ENCODE results near the gene MATN1. TPM values are rescaled to one million over a fixed set of nuclear protein-coding genes. Genes with fewer than 3 reads are reported as not detected.

MATN1 gene
- polyA plus RNA-seq, 5 donors, result 0.30 to 0.97 (median 0.49) TPM

- no peak for DNase-seq
These were observed 39.7 kb downstream of the MATN1 start for GRCh38 chr1:30683699-30684098.

- DNase-seq, result no peak
These were observed 40.7 kb downstream of the MATN1 start for GRCh38 chr1:30682396-30683275.

DNA sequence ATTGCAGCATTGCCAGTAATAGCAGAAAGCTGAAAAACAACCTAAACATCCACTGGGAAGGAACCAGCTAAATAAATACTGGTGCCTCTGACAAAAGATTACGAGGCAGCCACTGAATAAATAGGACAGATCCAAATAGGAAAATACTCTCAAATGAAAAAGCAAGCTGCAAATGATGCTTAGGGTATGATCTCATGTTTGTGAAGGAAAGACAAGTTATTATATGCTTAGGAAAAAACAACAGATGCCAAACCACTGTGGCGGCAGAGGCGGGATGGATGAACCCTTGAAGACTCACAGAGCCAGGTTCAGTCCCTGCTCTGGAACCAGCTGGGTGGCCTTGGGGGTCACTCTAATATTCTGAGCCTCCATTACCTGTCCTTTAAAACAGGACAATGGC lies 41.6 kb downstream of the MATN1 start:
- no peak for DNase-seq

- DNase-seq, result no peak
These were observed 42.5 kb downstream of the MATN1 start for GRCh38 chr1:30680879-30681278.

GRCh38 chr1:30680429-30680828 lies 43.0 kb downstream of the MATN1 start:
- no peak for DNase-seq

- DNase-seq, result no peak
These were observed 43.4 kb downstream of the MATN1 start for GRCh38 chr1:30679976-30680305.

DNA sequence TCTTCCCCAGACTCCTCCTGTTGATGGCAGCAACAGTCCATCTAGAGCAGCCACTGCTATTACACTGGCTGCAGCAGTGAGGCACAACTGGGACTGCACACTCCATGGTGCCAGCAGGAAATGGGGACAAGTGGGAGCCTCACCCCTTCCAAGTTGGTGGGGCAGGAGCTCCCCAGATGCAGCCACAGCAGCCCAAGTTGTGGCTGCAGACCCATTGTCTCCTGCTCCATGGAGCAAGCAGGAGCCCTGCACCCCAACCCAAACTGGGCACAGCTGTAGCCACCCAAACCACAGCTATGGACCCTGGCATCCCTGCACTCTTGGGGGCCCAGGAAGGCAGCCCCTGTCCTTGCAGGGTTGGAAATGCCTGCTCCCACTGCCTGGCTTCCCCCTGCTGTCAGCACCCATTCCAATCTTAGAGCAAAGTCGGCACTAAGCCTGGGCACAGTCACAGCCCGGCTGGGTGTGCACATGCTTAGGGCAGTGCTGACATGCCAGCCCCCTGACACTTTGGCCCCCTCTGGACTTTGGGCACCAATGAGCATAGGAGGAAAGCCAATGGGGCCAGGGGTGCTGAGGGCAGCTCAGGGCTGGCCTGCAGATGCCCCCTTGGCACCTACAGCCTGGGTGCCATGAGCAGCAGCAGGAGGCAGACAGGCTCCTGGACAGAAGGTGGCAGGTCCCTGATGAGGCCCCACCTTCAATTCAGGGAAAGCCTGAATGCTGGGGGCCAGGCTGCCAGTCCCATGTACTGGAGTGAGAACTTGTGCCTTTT lies 44.0 kb downstream of the MATN1 start:
- DNase-seq, result no peak

DNA sequence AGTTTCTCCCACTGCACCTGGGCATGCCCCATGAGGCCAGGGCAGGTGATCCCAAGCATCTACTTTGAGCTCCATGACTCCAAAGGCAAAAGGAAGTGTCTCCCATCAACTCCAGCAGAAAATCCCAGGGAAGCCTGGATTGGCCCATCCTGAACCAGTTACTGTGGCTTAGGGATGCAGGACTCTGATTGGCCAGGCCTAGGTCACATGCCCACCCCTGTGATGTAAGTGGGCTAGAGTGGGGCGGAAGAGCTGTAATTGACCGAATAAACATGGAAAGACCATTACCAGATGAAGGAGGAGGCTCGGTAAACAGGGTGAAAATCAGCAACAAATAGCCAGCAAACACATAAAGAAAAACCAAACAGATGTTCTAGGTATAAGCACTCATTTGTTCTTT lies 45.2 kb downstream of the MATN1 start:
- no peak for DNase-seq

DNA sequence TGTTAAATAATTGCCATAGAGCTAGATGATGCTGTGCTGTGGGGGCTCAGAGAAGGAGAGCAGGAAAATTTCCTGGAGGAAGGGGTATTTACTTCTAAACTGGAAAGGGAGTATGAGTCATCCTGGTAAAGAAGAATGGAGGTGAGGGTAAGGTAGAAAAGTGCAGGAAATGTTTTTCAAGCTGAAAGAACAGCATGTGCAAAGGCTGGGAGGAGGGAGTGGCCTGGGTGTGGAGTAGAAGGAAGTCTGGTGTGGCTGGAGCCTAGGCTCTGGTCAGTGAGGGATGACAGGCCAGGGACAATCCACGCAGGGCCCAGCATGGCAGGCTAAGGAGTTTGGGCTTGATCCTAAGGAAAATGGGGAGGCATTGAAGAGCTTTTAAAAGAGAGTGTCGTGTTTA lies 45.9 kb downstream of the MATN1 start:
- no peak for DNase-seq

- no peak for DNase-seq
These were observed 47.6 kb downstream of the MATN1 start for GRCh38 chr1:30675761-30676160.

GRCh38 chr1:30675289-30675688 lies 48.1 kb downstream of the MATN1 start:
- no peak for DNase-seq

GRCh38 chr1:30673395-30673794 lies 50.0 kb downstream of the MATN1 start:
- DNase-seq, result no peak

DNA sequence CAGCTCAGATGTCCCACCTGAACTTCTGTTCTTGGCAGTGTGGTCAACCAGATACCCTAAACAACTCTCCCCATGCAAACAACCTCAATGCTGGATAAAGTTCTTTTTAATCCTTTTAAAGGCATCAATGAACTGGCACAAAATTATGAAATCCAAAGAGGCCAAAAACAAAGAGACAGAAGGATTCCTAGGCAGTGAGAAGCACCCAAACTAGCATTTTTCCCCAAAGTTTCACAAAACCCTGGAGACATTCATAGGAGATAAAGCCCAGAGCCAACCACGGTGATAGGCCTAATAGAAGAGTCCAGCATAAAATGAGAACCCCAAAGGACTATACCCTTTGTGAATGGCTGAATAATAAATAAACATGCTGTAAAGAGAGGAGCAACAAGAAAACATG lies 50.7 kb downstream of the MATN1 start:
- DNase-seq, result no peak

DNA sequence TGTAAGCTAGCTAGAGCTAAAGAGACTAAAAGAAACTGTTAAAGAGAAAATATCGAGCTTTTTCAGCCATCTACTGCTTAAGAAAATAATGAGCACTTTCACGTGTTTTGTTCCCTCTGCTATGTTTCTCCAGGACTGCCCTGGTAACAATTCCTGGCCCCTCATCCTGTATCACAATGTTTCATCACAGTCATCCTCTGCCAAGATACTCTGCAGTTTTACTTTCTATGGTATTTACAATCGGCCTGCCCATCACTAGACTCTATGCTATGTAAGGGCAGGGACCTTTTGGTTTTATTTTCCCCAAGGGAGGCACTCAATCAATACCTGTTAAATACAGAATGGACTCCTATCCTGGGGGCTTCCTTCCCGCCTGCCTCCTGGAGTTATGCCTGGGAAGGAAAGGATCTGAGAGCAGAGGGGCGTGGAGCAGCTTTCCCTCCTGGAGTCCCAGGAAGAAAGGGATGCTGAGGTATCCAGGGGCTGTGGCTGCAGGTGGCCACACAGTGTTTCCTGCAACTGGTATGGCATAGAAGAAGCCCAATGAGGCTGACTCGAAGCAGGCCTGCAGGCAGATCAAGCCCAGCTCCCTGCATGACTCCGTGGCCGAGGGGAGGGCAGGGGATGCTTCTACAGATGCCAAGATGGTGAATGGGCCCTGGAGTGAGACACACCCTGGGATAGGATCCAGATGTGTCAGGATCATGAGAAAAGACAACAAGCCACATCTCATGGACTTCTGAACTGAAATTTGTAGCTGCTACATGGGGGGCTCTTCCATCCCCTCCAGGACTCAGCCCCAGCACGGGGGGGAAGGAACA lies 52.9 kb downstream of the MATN1 start:
- DNase-seq, result no peak

DNA sequence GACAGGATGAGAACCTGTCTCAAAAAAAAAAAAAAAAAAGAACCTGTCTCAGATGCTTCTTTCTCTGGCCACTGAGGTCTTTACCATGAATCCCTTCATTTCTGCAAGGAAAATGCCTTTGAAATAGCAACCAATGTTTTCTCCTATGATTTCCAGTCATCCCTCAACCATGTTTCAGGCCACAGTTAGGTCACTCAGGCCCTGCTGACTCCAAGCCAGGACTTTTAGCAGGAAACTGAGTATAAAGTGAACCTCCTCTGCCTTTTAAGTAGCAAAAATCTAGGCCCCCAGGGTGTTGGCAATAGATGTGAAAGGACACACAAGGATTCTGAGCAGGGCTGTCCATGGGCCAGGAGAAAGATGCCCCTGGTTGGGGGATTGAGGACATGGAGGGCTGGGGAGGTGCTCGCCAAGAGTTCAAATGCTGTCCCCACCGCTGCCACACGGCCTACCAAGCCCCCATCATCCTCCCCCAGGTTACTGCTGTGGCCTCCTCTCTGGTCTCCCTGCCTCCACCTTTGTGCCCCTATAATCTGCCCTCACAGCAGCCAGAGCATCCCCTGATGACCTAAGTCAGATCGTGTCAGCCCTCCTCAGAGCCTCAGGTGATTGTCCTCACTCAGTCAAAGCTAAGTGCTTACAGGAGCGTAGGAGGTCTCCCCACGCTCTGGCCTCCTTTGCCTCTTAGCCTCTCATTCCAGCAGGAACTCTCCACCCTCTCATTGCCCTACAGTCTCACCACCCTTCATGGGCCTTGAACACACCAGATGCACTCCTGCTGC lies 54.6 kb downstream of the MATN1 start:
- DNase-seq, result no peak

GRCh38 chr1:30668024-30668423 lies 55.4 kb downstream of the MATN1 start:
- no peak for DNase-seq

DNA sequence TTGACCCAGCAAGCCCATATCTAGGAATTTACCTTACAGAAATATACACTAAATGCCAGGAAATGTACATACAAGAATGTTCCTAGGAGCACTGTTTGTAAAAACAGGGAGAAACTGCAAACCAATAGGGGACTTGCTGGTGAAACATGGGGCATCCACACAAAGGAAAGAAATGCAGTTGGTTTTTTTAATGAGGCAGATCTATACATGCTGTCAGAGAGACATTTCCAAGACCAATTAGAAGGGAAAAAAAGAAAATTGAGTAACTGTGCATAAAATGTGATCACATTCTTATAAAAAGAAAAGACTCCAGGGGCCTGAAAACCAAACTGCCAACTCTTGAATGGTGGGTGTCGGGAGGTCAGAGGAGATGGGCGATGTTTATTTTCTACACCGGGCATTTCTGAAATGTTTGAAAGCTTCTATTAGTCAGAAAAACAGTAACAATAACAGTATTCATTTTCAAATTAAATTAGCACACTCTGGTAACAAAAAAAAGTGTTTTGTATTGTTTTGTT lies 56.6 kb downstream of the MATN1 start:
- DNase-seq, result no peak

DNA sequence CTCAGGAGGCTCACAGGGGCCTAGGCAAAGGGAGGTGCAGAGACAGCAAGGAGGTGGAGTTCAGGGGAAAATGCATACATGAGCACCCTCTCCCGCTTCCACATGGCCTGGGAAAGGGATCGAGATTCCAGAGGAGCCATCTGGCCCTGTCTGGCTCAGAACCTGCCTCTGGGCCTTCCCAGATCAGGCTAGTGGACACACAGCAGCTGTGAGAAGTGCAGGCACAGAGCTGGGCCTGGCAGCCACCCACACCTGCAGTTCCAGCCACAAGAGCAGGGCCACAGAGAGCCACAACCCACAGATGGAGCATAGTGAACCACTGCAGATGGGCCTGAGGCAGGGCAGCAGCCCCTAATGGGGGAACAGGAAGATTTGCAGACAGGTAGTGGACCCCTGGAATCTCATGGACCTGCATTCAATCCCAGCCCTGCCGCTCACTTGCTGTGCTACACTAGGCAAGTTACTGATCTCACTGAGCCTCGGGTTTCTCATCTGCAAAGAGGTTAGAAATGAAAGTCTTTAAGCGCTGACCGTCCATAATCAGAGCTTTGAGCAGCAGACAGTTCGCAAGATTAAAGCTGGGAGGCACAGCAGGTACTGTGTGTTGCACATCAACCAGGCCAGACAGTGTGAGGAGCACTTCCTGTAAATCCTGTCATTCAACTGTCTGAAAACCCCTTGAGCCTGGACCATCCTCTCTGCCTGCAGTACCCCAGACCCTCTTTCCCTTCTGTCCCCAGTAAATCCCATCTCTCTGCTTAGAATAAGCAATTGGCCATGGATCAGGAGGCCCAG lies 58.0 kb downstream of the MATN1 start:
- DNase-seq, result no peak

GRCh38 chr1:30664103-30664755 lies 59.2 kb downstream of the MATN1 start:
- DNase-seq, result no peak

DNA sequence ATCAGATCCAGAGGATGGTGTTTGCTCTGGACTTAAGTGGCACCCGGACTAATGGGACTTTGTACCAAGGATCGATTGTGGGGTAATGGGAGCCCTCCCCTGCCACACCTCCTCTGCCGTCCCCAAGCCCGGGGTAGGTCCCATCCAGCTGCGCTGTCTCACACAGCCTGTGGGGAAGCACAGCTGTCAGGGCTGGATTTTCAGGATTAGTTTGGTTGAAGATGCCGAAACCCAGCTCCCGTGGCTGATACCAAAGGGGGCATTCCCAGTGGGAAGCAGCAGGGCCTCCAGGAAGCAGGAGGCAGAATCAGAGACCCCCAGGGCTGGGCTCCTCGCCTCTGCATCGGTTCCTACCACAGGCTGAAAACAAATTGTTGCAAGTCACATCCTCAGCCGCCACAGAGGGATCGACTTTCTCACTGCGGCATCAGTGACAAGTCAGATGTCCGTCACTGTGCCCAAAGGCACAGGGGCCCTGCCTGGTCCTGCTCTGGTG lies 59.7 kb downstream of the MATN1 start:
- DNase-seq, result no peak
